ENCODE measurements around the gene CLEC4F.

GRCh38 chr2:70777450-70777849 lies 42.9 kb downstream of the CLEC4F start:
- no peak for TF ChIP-seq CREB1 (IDR thresholded peaks at IDR 0.05; ENCODE audit: low read depth)
- no peak for TF ChIP-seq CTCF (IDR thresholded peaks at IDR 0.05 in 2 of 3, conservative IDR thresholded peaks at IDR 0.05 in 1 of 3; ENCODE audit: control insufficient read depth in 2 of 3, extremely low read depth in 1 of 3, insufficient read depth in 1 of 3, low read depth in 3 of 3, low read length in 3 of 3)
- TF ChIP-seq ATF2 (IDR thresholded peaks at IDR 0.05; ENCODE audit: low read length): no peak
- no peak for TF ChIP-seq RCOR1 (conservative IDR thresholded peaks at IDR 0.05; ENCODE audit: low read depth, low read length)
- TF ChIP-seq SRF (IDR thresholded peaks at IDR 0.05; ENCODE audit: low read depth in 2 of 2, low read length in 2 of 2): no peak
- TF ChIP-seq ELK1 (IDR thresholded peaks at IDR 0.05; ENCODE audit: low read depth, low read length): no peak
- no peak for TF ChIP-seq POLR2AphosphoS5 (IDR thresholded peaks at IDR 0.05; ENCODE audit: low read length)
- TF ChIP-seq HDAC6 (IDR thresholded peaks at IDR 0.05; ENCODE audit: unreplicated experiment): no peak
- no peak for TF ChIP-seq NR2C2 (IDR thresholded peaks at IDR 0.05; ENCODE audit: borderline replicate concordance, control insufficient read depth, insufficient read length, low read depth)
- no peak for TF ChIP-seq TAF1 (IDR thresholded peaks at IDR 0.05; ENCODE audit: borderline replicate concordance, low read depth, low read length)
- no peak for TF ChIP-seq CEBPB (IDR thresholded peaks at IDR 0.05; ENCODE audit: borderline replicate concordance in 1 of 2, low read depth in 2 of 2, low read length in 2 of 2)
- no peak for TF ChIP-seq DPF2 (IDR thresholded peaks at IDR 0.05)
